Hepatic stellate cell (primary cell): ENCODE data around the gene FNIP2.
A peak's percentile ranks its signal among the peaks of the same experiment; 100 is the strongest.
"Not testable (repeated sequence)": the region's sequence is repeated elsewhere in the genome, so short reads cannot be mapped to it uniquely, and the experiment has no call there.

Experiments
- DNase-seq: peaks from one replicate; pipeline ENCODE4 v3.0.0; 2011; ENCODE audit warnings: low spot score

FNIP2 gene

GRCh38 chr4:158915683-158916241 lies 146.9 kb downstream of the FNIP2 start:
- DNase-seq = no peak

DNA sequence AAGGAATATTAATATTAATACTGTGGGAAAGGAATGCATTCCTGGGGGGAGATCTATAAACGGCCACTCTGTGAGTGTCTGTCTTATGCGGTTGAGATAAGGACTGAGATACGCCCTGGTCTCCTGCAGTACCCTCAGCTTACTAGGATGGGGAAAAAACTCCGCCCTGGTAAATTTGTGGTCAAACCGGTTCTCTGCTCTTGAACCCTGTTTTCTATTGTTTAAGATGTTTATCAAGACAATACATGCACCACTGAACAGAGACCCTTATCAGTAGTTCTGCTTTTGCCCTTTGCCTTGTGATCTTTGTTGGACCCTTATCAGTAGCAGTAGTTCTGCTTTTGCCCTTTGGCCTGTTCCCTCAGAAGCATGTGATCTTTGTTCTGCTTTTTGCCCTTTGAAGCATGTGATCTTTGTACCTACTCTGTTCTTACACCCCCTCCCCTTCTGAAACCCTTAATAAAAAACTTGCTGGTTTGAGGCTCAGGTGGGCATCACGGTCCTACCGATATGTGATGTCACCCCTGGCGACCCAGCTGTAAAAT lies 151.7 kb downstream of the FNIP2 start:
- DNase-seq = not testable (repeated sequence)

- DNase-seq = not testable (repeated sequence)
These were observed 158.9 kb downstream of the FNIP2 start for GRCh38 chr4:158927774-158928173.

GRCh38 chr4:158929939-158930638 lies 161.3 kb downstream of the FNIP2 start:
- DNase-seq = no peak

- no peak for DNase-seq
These were observed 161.8 kb downstream of the FNIP2 start for GRCh38 chr4:158930639-158930972.

GRCh38 chr4:158933236-158933635 lies 164.4 kb downstream of the FNIP2 start:
- DNase-seq = no peak

GRCh38 chr4:158934996-158935669 lies 166.3 kb downstream of the FNIP2 start:
- no peak for DNase-seq

DNA sequence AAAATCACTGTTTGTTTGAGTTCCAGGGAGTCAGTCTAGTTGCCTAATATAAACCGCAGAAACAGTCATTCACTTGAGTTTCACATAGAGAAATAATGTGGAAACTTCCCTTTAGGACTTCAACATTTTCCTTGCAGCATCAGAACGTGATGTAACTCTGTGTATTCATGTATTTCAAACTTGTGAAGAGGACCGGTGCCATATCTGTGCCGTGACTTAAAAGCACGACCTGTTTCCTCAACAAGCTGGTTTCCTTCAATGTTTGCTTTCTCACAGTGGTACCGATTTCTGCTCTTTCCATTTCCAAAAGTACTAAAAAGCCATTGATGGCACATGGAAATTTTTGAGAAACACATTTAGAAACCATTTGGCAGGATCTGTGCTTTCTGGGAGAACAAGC lies 167.4 kb downstream of the FNIP2 start:
- no peak for DNase-seq

DNA sequence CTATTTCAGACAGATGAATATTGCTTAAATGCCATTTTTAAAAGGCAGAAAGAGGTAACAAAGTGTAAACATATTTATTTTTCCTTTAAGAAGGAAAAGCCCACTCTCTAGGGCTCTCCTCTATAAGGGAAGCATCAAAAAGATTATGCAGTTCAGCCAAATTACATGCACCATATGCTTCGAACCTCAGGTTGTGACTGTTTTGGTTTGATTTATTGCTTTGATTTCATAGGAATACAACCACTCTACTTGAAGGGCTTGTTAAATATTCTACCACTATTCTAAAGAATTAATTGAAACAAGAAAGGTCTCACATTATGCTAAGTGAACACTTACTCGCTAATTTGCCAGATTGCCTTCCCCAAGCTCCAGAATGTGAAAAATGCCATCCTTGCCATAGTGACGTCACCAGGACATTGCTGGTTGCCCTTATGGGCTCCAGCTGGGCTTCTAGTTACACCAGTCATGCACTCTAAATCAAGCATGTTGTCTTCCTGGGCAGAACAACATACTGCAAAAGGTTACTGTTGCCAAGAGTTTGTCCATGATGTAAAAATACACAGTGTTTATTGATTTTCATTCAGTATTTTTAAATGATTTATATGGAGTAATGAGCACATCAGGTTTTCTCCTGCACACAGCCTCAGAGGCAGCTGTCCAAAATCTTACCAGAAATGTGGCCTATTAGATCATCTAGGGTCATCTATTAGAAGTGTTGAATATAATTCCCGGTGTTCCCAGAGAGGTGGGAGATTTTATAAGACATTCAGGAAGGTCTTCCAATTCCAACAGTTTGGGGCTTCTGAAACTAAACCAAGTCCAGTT lies 169.6 kb downstream of the FNIP2 start:
- DNase-seq = no peak

DNA sequence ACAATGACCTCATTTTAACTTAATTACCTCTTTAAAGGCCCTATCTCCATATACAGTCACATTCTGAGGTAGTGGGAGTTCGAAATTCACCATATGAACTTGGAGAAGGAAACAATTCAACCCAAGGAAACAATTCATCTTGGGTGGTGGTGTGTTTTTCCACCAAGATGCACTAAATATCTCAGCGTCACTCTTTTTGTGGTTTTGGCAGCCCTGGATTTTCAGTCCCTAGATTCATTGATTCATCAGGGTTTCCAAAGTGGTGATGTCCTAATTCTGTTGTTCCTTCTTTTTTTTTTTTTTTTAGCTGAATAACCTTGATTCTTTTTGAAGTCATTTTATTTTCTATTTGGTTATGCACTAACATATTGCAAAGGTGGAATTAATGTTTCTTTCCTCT lies 171.4 kb downstream of the FNIP2 start:
- no peak for DNase-seq

DNA sequence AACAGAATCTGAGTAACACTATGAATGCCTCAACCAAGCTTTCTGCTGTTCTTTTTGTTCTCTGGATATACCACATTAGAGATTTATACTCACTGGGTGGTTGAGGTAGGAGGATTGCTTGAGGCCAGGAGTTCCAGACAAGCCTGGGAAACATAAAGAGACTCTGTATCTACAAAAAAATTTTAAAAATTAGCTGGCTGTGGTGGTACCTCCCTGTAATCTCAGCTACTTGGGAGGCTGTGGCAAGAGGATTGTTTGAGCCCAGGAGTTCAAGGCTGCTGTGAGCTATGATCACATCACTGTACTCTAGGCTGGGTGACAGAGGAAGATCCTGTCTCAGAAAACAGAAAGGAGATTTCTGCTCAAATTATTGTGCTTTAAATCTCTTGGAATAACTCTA lies 172.5 kb downstream of the FNIP2 start:
- DNase-seq = no peak

- DNase-seq = no peak
These were observed 173.1 kb downstream of the FNIP2 start for GRCh38 chr4:158941895-158942294.

GRCh38 chr4:158945529-158946108 lies 176.8 kb downstream of the FNIP2 start:
- DNase-seq = no peak

DNA sequence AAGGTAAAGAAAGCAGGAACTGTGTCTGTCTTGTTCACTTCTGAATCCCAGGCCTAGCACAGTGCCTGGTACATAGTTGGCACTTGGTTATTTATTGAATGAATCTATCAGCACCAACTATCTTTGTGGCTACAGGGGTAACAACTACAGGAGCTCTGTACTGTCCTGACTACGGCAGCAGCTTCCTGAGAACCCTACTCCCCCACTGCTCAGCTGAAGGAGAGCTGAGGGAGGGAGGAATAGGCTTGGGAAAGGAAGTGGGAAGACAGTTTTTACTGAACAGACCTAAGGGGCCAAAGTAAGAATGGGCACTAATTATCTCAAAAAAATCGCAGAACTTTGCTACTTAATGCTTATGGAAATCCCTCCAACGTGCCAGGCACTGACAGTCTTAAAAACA lies 178.0 kb downstream of the FNIP2 start:
- DNase-seq = no peak

GRCh38 chr4:158948071-158948470 lies 179.2 kb downstream of the FNIP2 start:
- no peak for DNase-seq

- peak; percentile 16 for DNase-seq
These were observed 180.3 kb downstream of the FNIP2 start for GRCh38 chr4:158949099-158949498.

DNA sequence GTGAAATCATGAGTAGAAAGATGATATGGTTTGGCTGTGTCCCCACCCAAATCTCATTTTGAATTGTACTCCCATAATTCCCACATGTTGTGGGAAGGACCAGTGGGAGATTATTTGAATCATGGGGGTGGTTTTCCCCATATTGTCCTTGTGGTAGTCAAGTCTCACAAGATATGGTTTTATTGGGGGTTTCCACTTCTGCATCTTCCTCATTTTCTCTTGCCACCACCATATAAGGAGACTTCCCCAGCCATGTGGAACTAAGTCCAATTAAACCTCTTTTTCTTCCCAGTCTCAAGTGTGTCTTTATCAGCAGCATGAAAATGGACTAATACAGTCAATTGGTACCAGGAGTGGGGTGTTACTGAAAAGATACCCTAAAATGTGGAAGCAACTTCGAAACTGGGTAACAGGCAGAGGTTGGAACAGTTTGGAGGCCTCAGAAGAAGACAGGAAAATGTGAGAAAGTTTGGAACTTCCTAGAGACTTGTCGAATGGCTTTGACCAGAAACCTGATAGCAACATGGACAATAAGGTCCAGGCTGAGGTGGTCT lies 183.5 kb downstream of the FNIP2 start:
- DNase-seq = not testable (repeated sequence)

DNA sequence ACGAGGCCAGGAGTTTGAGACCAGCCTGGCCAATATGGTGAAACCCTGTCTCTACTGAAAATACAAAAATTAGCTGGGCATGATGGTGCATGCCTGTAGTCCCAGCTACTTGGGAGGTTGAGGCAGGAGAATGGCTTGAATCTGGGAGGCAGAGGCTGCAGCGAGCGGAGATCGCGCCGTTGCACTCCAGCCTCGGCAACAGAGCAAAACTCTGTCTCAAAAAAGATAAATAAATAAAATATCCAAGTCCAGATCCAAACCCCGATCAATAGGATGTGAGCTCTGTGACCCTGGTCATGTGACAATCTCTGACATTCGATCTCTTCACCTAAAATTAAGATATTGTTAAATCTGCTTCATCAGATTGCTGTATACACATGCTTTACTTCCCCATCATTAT lies 187.5 kb downstream of the FNIP2 start:
- not testable (repeated sequence) for DNase-seq

DNA sequence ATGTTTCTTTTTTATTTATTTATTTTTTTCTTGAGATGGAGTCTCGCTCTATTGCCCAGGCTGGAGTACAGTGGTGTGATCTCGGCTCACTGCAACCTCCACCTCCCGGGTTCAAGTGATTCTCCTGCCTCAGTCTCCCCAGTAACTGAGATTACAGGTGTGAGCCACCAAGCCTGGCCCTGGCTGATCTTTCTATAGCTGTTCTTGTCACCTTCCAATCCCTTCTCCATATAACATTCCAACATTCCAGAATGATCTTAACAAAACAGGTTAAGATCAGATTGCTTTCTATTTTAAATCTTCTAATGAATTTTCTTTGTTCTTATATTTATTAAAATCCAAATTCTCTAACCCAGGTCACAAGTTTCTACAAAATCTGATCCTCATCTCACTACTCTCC lies 188.1 kb downstream of the FNIP2 start:
- not testable (repeated sequence) for DNase-seq
